ENCODE results near the gene DDAH1. TPM values are rescaled to one million over a fixed set of nuclear protein-coding genes. Genes with fewer than 3 reads are reported as not detected.

The DDAH1 gene
- total and polyA plus RNA-seq, 2 of the 4 experiments (the other 2 are of a cell fraction), result 78.0 to 94.5 TPM

DNA sequence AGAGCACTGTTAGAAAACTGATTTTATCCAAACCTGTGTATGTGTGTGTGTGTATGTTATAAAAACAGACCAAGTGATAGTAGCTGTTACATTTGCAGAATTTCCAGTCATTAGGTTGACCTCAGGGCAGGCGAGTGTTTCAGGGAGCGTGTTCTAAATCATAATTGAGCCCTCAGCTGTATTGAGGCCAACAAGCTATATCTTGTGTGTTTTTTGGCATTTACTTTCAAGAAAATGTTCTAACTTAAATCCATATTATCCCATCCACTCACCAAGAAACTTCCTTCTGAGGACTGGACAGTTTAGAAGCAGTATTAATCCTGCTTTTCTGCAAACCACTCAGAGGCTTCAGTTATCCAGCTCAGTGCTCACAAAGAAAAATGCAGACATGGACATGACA, 12.0 kb downstream of the DDAH1 start:
- Histone ChIP-seq H2BK20ac (ENCODE audit: low read depth, low read length) (no peak overlapping the region), H3K56ac (ENCODE audit: extremely low read depth, insufficient read depth, low read length) (no peak overlapping the region), H3K14ac (replicated peaks; ENCODE audit: low read depth, low read length) (no peak overlapping the region), H3K36me3 (ENCODE audit: control insufficient read depth, insufficient read depth, low read length) (peaks cover 3% of the 10 kb centered on the region), H3K79me1 (ENCODE audit: low read depth in 1 of 2, low read length in 2 of 2) (peaks cover 59 to 82% of the 10 kb centered on the region in 2 experiments), H2BK5ac (ENCODE audit: low read depth, low read length, poor library complexity, severe bottlenecking) (peak overlapping the region; percentile 43), H4K20me1 (ENCODE audit: insufficient read depth, low read length) (peaks cover 24% of the 10 kb centered on the region; the same call in 1 of the 2 replicates), H4K8ac (ENCODE audit: low read depth in 2 of 2, low read length in 2 of 2) (0 out of 4 replicates have a peak overlapping the region, but pooled peaks of 1 of the 2 experiments have one; percentile 22), H4K91ac (ENCODE audit: insufficient read depth, low read depth, low read length) (no peak overlapping the region), H3K9me3 (ENCODE audit: control insufficient read depth, insufficient read depth, low read length) (no peaks in the 10 kb centered on the region), H2BK15ac (ENCODE audit: low read depth, low read length) (no peak overlapping the region), H3K23ac (ENCODE audit: low read depth, low read length) (no peak overlapping the region), H2AK5ac (ENCODE audit: low read depth, low read length) (no peak overlapping the region), H3K4me3 (ENCODE audit: insufficient read depth, low read depth, low read length) (no peak overlapping the region), H3K4me1 (ENCODE audit: control insufficient read depth, insufficient read depth, low read length) (peaks cover 14% of the 10 kb centered on the region), H3K9me1 (ENCODE audit: insufficient read depth, low read length) (peaks cover 16% of the 10 kb centered on the region), H3K4me2 (ENCODE audit: low read depth, low read length) (no peak overlapping the region), H3K18ac (ENCODE audit: low read depth, low read length) (no peak overlapping the region), H2BK120ac (ENCODE audit: low read depth, low read length) (no peak overlapping the region), H4K5ac (ENCODE audit: low read depth, low read length) (no peak overlapping the region; the same call in 1 of the 2 replicates), H2AFZ (replicated peaks; ENCODE audit: low read length, poor library complexity) (no peak overlapping the region), H3K9ac (ENCODE audit: low read depth, low read length) (no peak overlapping the region), H2AK9ac (replicated peaks; ENCODE audit: low read depth, low read length, poor library complexity) (no peak overlapping the region), H3K4ac (ENCODE audit: low read depth, low read length) (no peak overlapping the region), H3K27ac (ENCODE audit: insufficient read depth, low read length) (no peak overlapping the region), H3K27me3 (ENCODE audit: control insufficient read depth, insufficient read depth, low read length) (no peaks in the 10 kb centered on the region)
- no TSS peak for BruUV-seq (replicated peaks)
- ChIA-PET CTCF (no interaction called here), POLR2A (ENCODE audit: unreplicated experiment) (no interaction called here)
- TF ChIP-seq NFE2L2 (IDR thresholded peaks at IDR 0.05; ENCODE audit: low read depth, low read length) (no peak), BHLHE40 (IDR thresholded peaks at IDR 0.05; ENCODE audit: low read depth, low read length) (no peak), MAFK (IDR thresholded peaks at IDR 0.05; ENCODE audit: low read depth, low read length) (no peak)
- WGBS, 2 experiments (ENCODE audit: extremely low coverage in 2 of 2, insufficient read length in 1 of 2), result no CpG with 5 or more reads among the region's 2 CpGs
- no peak for DNase-seq
- dilution Hi-C loops (cut with HindIII; ENCODE audit: low sequenced_read_pairs, unreplicated experiment) (no loop called here), in situ Hi-C loops (cut with MboI; ENCODE audit: low sequenced_read_pairs) (no loop called here), intact Hi-C loops (cut with micrococcal nuclease) (no loop called here)
- 0 out of 2 replicates have a peak, but pooled peaks have one; percentile 8 for ATAC-seq (ENCODE audit: low read depth)
